OCI-LY7 (cell line): ENCODE data around the gene CPEB4. TPM values are rescaled to one million over a fixed set of nuclear protein-coding genes. Genes with fewer than 3 reads are reported as not detected.
A peak's percentile ranks its signal among the peaks of the same experiment; 100 is the strongest.

Experiments
- BruUV-seq: library from RNA; stranded (reverse); fragments of 400-500 nt; replicated peaks from 2 replicates; lab custom pipeline; 2021; lab: Mats Ljungman, UMichigan
- CTCF ChIA-PET: fragments of 300-600 bp; sonication (Branson Sonifier 250); formaldehyde crosslinking; loops from one replicate; lab custom pipeline; 2022; ENCODE audit warnings: antibody characterized with exemption; ENCODE audit not compliant: unreplicated experiment; lab: Charles Lee
- POLR2A ChIA-PET: fragments of 300-600 bp; sonication (Branson Sonifier 250); formaldehyde crosslinking; loops from one replicate; lab custom pipeline; 2022; ENCODE audit warnings: antibody characterized with exemption; lab: Charles Lee
- DNase-seq: peaks from one replicate; pipeline ENCODE4 v3.0.0-alpha.2; 2015; ENCODE audit warnings: low spot score
- H2AFZ ChIP-seq: fragments of 200-600 bp; sonication (generic), shearing (Covaris generic); 2 replicates; pipeline ENCODE4 v1.6.1; 2014; ENCODE audit warnings: mild to moderate bottlenecking, antibody characterized with exemption, low read length, moderate library complexity
- H3K27ac ChIP-seq: fragments of 200-600 bp; sonication (generic); 2 replicates; pipeline ENCODE4 v1.5.1; 2014; ENCODE audit warnings: mixed run types, low read depth, mild to moderate bottlenecking, moderate library complexity, low read length, inconsistent platforms; ENCODE audit not compliant: poor library complexity, severe bottlenecking
- H3K36me3 ChIP-seq: fragments of 200-600 bp; sonication (generic); 2 replicates; pipeline ENCODE4 v1.6.1; 2014; ENCODE audit warnings: mild to moderate bottlenecking, antibody characterized with exemption, low read length, moderate library complexity, mixed read lengths; ENCODE audit not compliant: insufficient read depth
- H3K4me1 ChIP-seq: fragments of 200-600 bp; sonication (generic); 2 replicates; pipeline ENCODE4 v1.5.1; 2014; ENCODE audit warnings: mild to moderate bottlenecking, low read length; ENCODE audit not compliant: insufficient read depth, poor library complexity, severe bottlenecking
- H3K4me2 ChIP-seq: fragments of 200-600 bp; sonication (generic); 2 replicates; pipeline ENCODE4 v1.6.1; 2014; ENCODE audit warnings: mild to moderate bottlenecking, low read length
- H3K4me3 ChIP-seq: fragments of 200-600 bp; sonication (generic); 2 replicates; pipeline ENCODE4 v1.5.1; 2014; ENCODE audit warnings: mild to moderate bottlenecking, low read depth, low read length; ENCODE audit not compliant: poor library complexity, severe bottlenecking
- H3K79me2 ChIP-seq: fragments of 200-600 bp; sonication (generic); 2 replicates; pipeline ENCODE4 v1.6.1; 2016; ENCODE audit warnings: low read depth, mild to moderate bottlenecking, low read length, moderate library complexity, mixed read lengths; ENCODE audit not compliant: insufficient read depth
- H3K9me2 ChIP-seq: fragments of 200-600 bp; sonication (generic); 2 replicates; pipeline ENCODE4 v1.6.1; 2016; ENCODE audit warnings: mild to moderate bottlenecking, low read length, mixed read lengths; ENCODE audit not compliant: insufficient read depth
- H3K9me3 ChIP-seq: fragments of 200-600 bp; sonication (generic); 2 replicates; pipeline ENCODE4 v1.6.1; 2014; ENCODE audit warnings: mild to moderate bottlenecking, mixed run types, low read length, mixed read lengths
- H4K20me1 ChIP-seq: fragments of 200-600 bp; sonication (generic); 2 replicates; pipeline ENCODE4 v1.6.1; 2014; ENCODE audit warnings: mild to moderate bottlenecking, antibody characterized with exemption, low read length, moderate library complexity, mixed read lengths; ENCODE audit not compliant: insufficient read depth
- CTCF ChIP-seq: fragments of 200-600 bp; sonication (generic); conservative IDR thresholded peaks from 2 replicates; pipeline ENCODE4 v1.5.1; 2014; ENCODE audit warnings: mild to moderate bottlenecking, antibody characterized with exemption, low read length, moderate library complexity, mixed read lengths
- EZH2phosphoT487 ChIP-seq: fragments of 200-600 bp; sonication (generic); IDR thresholded peaks from 2 replicates; pipeline ENCODE4 v1.6.1; 2018; ENCODE audit warnings: low read depth, borderline replicate concordance, mild to moderate bottlenecking, mixed run types, antibody characterized with exemption, low read length, moderate library complexity, mixed read lengths
- intact Hi-C: fragments of 100-400 bp; cut with micrococcal nuclease; formaldehyde crosslinking; loops from one replicate; pipeline ENCODE4 v1.10.0; 2022; ENCODE audit not compliant: unreplicated experiment
- total RNA-seq, 2 experiments: library from RNA; depleted of rRNA in 1 of 2; stranded (reverse); fragments of >200 nt in 1 of 2; shearing (Covaris generic) in 1 of 2; gene quantifications; 2 replicates each; pipeline ENCODE4 v1.2.3, GENCODE V29; 2014 to 2022

CPEB4 gene
- total RNA-seq, 2 experiments from 2014 or later = 12.6 to 31.8 TPM

- BruUV-seq = no TSS peak
- H3K79me2 ChIP-seq = no peaks in the 10 kb centered on the region
- intact Hi-C loops = no loop called here
- peaks cover 7% of the 10 kb centered on the region for H3K4me1 ChIP-seq
- TF ChIP-seq CTCF = no peak
- peaks cover 6% of the 10 kb centered on the region; the same call in 1 of the 2 replicates for H3K9me3 ChIP-seq
- no peak for DNase-seq
- no peak overlapping the region for H3K4me3 ChIP-seq
- H3K36me3 ChIP-seq = no peaks in the 10 kb centered on the region; the same call in 1 of the 2 replicates
- ChIA-PET CTCF (no interaction called here), POLR2A (interaction anchor here (1.0 to 3.0 kb wide), 3 partner anchors 9 to 19 kb away, joined by 3 to 8 read pairs (median 5); partner anchors contain the start of gene CPEB4)
- no peaks in the 10 kb centered on the region for H4K20me1 ChIP-seq
- no peak overlapping the region for H3K4me2 ChIP-seq
- H3K27ac ChIP-seq = no peak overlapping the region
- H2AFZ ChIP-seq = peak overlapping the region; percentile 23; the same call in 1 of the 2 replicates
- H3K9me2 ChIP-seq = no peaks in the 10 kb centered on the region
These were observed 9.8 kb upstream of the CPEB4 start for GRCh38 chr5:173878224-173878967.

DNA sequence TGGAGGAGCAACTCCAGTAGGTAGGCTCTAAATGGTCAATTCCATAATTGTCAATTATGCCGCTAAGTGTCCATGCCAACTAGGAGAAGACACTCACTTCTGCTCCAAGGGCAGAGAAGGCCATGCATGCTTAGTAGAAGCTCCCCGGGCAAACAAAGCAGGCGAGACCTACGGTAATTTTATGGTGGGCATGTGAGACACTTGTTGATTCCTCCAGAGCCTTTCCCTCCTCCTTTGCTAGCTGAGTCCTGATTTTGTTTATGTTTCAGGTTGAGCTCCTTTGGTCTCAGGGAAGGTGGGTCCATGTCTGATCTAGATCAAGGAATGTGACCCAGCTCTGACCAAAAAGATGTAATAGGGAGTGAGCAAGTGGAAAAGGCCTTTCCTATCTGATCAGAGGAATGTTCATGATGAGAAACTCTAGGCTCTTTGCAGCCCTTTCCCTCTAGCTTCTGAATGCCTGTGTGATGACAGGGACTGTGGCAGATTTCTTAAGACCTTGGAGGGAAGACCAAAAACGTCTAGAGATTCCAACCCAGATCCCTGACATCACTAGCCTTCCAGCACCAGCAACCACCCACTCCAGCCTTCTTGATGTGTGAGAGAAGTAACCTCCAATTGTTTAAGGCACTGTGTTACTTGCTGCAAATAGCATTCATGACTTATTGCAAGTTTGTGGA, 7.7 kb upstream of the CPEB4 start:
- no peaks in the 10 kb centered on the region for H3K79me2 ChIP-seq
- intact Hi-C loops = no loop called here
- no peaks in the 10 kb centered on the region for H4K20me1 ChIP-seq
- H3K9me3 ChIP-seq = peaks cover 11% of the 10 kb centered on the region; the same call in 1 of the 2 replicates
- H3K9me2 ChIP-seq = no peaks in the 10 kb centered on the region
- peaks cover 26% of the 10 kb centered on the region for H3K4me1 ChIP-seq
- H3K4me3 ChIP-seq = no peak overlapping the region
- TF ChIP-seq CTCF (no peak), EZH2phosphoT487 (no peak)
- H3K36me3 ChIP-seq = no peaks in the 10 kb centered on the region; the same call in 1 of the 2 replicates
- no peak overlapping the region for H3K27ac ChIP-seq
- H3K4me2 ChIP-seq = no peak overlapping the region
- no TSS peak for BruUV-seq
- no peak overlapping the region for H2AFZ ChIP-seq
- ChIA-PET CTCF (no interaction called here), POLR2A (interaction anchor here (0.5 to 3.0 kb wide), 7 partner anchors 7 to 180 kb away, joined by 3 to 8 read pairs (median 4); partner anchors contain the start of gene CPEB4)
- no peak for DNase-seq
